ENCODE results near the gene SDF4.

GRCh38 chr1:1223321-1223720 lies 8.5 kb downstream of the SDF4 start:
- TF ChIP-seq, protein P1, sequence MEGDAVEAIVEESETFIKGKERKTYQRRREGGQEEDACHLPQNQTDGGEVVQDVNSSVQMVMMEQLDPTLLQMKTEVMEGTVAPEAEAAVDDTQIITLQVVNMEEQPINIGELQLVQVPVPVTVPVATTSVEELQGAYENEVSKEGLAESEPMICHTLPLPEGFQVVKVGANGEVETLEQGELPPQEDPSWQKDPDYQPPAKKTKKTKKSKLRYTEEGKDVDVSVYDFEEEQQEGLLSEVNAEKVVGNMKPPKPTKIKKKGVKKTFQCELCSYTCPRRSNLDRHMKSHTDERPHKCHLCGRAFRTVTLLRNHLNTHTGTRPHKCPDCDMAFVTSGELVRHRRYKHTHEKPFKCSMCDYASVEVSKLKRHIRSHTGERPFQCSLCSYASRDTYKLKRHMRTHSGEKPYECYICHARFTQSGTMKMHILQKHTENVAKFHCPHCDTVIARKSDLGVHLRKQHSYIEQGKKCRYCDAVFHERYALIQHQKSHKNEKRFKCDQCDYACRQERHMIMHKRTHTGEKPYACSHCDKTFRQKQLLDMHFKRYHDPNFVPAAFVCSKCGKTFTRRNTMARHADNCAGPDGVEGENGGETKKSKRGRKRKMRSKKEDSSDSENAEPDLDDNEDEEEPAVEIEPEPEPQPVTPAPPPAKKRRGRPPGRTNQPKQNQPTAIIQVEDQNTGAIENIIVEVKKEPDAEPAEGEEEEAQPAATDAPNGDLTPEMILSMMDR (IDR thresholded peaks at IDR 0.05) = no peak
- TF ChIP-seq ZFX (IDR thresholded peaks at IDR 0.05; ENCODE audit: borderline replicate concordance) = no peak

Measured in 22Rv1 (cell line).